ENCODE measurements around the gene PPP1CB. TPM values are rescaled to one million over a fixed set of nuclear protein-coding genes. Genes with fewer than 3 reads are reported as not detected.

PPP1CB gene
- total RNA-seq, 1 donor from 2014 or later, result 429 TPM

DNA sequence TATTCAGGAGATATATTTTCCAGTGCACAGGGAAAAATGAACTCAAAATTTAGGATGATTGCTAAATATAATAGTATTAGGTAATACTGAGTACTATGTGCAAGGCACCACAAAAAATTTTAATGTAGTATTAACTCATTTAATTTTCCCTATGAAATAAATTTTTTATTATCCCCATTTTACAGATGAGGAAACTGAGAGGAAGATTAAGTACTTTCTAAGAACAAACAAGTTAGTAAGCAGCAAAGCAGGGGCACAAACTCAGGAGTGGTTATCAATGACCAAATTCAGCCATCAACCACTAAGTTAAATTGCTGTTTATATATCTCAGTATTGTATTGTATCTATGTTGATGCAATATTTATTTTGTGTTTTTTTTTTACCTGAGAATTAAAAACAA, 73.2 kb downstream of the PPP1CB start:
- no peak for DNase-seq
- ATAC-seq (ENCODE audit: poor library complexity), result no peak
- intact Hi-C loops (cut with DNase I), result no loop called here

DNA sequence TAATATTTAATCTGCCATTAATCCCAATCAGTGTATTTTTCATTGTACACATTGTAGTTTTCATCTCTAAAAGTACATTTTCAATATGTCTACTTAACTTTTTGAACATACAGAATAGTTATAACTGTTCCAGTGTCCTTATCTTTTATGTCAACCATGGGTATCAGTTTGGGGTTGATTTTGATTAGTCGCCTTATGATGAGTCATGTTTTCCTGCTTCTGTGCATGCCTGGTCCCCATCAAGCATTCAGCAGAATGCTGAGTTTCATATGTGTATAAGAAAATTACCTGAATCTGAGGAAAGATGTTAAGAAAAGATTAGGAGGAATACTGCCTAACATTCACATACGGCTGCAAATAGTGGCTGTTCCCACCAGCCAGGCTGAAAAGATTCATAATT, 76.8 kb downstream of the PPP1CB start:
- ATAC-seq (ENCODE audit: poor library complexity) (no peak), DNase-seq (no peak)
- intact Hi-C loops (cut with DNase I), result no loop called here

DNA sequence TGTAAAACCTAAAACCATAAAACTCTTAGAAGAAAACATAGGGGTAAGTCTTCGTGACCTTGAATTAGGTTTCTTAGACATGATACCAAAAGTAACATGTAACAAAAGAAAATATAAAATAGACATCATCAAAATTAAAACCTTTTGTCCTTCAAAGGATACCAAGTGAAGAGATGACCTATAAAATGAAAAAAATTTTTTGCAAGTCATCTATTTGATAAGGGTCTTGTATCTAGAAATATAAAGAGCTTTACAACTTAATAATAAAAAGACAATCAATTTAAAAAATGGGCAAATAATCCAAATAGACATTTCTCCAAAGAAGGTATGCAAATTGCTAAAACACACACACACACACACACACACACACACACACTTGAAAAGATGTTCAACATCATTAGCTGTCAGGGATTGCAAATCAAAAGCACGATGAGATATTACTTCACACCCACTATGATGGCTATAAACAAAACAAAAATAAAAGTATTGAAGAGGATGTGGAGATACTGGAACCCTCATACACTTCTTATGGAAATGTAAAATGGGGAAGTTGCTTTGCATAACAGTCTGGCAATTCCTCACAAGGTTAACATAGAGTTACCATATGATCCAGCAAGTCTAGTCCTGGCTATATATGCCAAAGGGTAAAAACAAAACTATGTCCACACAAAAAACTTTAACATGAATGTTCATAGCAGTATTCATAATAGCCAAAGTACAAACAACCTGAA, 82.3 kb downstream of the PPP1CB start:
- intact Hi-C loops (cut with DNase I), result no loop called here
- ATAC-seq (ENCODE audit: poor library complexity), result no peak
- DNase-seq, result no peak

DNA sequence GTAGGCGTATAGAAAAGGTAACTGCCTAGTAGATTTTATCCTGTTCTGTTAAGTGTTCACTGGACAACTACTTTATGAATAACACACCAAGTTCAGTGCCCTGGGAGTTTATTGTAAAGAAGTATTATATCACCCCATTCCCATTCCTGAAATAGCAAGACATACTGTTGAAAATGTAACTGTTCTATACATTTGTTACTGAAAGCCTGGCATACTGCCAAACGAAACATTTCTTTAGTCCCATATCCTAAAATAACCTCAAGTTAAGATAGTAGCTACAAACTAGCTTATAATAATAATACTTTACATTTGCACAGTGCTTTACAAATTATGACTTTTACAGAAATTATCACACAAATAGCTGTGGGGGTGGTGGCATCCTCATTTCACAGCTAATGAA, 84.2 kb downstream of the PPP1CB start:
- DNase-seq (no peak), ATAC-seq (ENCODE audit: poor library complexity) (no peak)
- intact Hi-C loops (cut with DNase I), result no loop called here

DNA sequence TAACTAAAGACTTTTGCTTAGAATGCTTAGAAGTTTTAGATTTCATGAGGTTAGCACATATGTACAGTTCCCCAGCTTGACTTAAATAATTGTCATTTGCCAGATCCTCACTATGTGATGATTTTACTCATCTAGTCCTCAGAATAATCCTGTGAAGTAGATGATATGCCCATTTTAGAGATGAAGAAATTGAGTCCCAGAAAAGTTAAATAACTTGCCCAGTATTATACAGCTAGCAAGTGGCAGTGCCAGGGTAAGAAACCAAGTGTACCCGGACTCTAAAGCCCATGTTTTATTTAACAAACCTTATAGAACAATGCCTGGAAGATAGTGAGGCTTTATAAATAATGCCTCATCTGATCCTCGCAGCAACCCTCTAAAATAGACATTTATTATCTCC, 87.3 kb downstream of the PPP1CB start:
- ATAC-seq (ENCODE audit: poor library complexity), result no peak
- intact Hi-C loops (cut with DNase I), result no loop called here
- DNase-seq, result no peak

DNA sequence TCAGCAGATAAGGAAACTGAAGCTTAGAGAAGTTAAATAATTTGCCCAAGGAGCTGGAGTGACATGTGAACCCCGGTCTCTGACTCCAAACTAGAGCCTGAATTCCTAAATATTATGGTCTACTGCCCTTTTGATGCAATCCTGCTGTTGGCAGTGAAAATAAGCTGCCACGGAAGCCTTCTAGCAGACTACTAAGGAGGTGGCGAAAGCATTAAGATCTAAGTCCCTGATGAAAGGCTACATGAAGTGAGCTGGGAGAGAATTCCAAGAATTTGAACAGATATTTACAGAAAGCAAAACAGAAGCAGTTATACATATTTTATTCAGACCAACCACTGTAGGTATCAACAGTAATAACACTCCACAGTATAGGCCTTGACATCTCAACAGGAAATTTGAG, 90.4 kb downstream of the PPP1CB start:
- ATAC-seq (ENCODE audit: poor library complexity), result no peak
- DNase-seq, result no peak
- intact Hi-C loops (cut with DNase I), result no loop called here

Other genes starting within 250 kb of the PPP1CB start
- 0.24 TPM for gene SPDYA, start 59.0 kb downstream of the PPP1CB start, total RNA-seq
- 22.2 TPM for gene TRMT61B, start 118.5 kb downstream of the PPP1CB start, total RNA-seq
- gene WDR43, start 142.8 kb downstream of the PPP1CB start, total RNA-seq, result 19.0 TPM
- 42.8 TPM for gene TOGARAM2, start 229.5 kb downstream of the PPP1CB start, total RNA-seq

Measured in Right ventricle myocardium superior (tissue), 1 donor.